AG04449 (cell line): ENCODE results near the gene WNK2.

ENCODE experiments used
- CTCF ChIA-PET: fragments of 350-600 bp; formaldehyde crosslinking; extraction: SDS; loops from one replicate; lab custom pipeline; 2021; ENCODE audit warnings: antibody characterized with exemption; lab: Yijun Ruan, JAX
- POLR2A ChIA-PET: fragments of 400-600, 350-600 bp; formaldehyde crosslinking; extraction: SDS; loops from one replicate; lab custom pipeline; 2020; ENCODE audit warnings: antibody characterized with exemption, inconsistent platforms; lab: Yijun Ruan, JAX
- DNase-seq: peaks from one replicate; pipeline ENCODE4 v3.0.0-alpha.2; 2010; ENCODE audit warnings: low read depth, low spot score
- H3K4me3 ChIP-seq: 2 replicates; pipeline ENCODE4 v1.5.1; 2011; ENCODE audit warnings: low read depth, mild to moderate bottlenecking, control low read depth, low read length
- TF ChIP-seq, protein P1 (sequence below): IDR thresholded peaks from one replicate; pipeline ENCODE4 v1.5.1; 2011; ENCODE audit warnings: mild to moderate bottlenecking, moderate library complexity, low read length, control low read depth, inconsistent platforms; ENCODE audit not compliant: insufficient read depth; ENCODE audit errors: missing control alignments

Gene WNK2

DNA sequence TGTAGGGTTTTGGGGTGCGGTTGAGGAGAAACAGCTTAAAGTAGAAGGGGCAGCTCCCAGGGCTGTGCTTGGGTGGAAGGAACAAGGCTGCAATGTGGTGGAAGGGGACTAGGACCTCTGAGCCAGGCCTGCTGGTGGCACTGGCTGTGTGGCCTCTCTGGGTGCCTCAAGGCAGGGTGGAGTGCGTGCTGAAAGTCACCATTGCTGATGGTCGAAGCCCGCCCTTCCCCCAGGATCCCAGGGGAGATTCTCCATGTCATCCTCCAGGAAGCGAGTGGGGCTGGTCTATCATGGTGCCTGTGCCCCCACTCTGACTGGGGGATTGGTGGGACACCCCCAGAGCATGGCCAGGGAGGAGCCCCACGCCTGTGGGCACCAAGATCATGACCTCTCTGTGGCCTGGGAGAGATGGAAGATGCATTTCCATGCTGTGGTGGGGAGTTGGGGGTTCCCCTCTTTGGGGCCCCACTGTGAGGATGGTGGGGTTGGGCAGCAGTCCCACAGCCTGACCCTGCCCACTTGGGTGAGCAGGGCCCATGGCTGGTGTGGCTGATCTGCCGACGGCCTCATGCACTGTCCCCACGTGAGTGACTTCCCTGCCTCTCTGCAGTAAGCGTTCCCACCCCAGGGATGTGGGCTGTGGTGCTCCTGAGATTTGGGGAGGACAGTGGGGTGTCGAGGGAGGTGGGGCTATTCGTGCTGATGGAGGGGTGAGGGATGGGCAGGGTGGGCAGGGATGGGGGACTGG is 25.8 kb downstream of the WNK2 start:
- no peak for DNase-seq
- POLR2A ChIA-PET = no interaction called here
- TF ChIP-seq, protein P1, sequence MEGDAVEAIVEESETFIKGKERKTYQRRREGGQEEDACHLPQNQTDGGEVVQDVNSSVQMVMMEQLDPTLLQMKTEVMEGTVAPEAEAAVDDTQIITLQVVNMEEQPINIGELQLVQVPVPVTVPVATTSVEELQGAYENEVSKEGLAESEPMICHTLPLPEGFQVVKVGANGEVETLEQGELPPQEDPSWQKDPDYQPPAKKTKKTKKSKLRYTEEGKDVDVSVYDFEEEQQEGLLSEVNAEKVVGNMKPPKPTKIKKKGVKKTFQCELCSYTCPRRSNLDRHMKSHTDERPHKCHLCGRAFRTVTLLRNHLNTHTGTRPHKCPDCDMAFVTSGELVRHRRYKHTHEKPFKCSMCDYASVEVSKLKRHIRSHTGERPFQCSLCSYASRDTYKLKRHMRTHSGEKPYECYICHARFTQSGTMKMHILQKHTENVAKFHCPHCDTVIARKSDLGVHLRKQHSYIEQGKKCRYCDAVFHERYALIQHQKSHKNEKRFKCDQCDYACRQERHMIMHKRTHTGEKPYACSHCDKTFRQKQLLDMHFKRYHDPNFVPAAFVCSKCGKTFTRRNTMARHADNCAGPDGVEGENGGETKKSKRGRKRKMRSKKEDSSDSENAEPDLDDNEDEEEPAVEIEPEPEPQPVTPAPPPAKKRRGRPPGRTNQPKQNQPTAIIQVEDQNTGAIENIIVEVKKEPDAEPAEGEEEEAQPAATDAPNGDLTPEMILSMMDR = no peak

DNA sequence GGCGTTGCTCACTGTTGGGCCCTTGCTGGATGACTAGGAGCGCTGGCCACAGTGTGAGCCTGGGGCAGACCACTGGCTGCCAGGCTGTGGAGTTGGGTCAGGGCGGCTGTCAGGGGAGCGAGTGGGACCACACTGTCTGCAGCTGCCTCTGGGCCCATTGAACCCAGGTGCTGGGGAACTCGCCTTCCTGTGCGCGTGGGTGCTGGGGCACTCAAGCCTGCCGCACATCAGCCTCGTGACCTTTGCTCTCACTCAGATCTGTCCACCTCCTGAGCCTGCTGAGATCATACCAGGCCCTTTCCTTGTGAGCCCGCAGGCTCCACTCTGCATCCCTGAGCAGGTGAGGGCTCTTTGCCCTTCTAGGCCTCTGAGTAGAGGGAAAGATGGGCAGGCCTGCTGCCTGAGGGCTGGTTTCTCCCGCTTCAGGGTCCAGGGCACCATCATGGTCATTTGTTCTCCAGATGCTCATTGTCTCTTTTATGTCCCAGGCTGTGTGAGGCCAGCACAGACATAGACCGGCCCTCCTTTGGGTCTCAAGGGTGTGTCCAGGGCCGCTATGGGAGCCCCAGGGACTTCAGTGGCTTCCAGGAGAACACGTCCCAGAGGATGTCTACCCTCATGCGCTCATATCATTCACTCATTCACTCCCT is 26.5 kb downstream of the WNK2 start:
- no peak for DNase-seq
- TF ChIP-seq, protein P1 = no peak
- ChIA-PET POLR2A (no interaction called here), CTCF (no interaction called here)
- no peak overlapping the region for H3K4me3 ChIP-seq

More for the DNA sequence above, 25.8 kb downstream of the WNK2 start:
- CTCF ChIA-PET = no interaction called here
- no peak overlapping the region for H3K4me3 ChIP-seq

DNA sequence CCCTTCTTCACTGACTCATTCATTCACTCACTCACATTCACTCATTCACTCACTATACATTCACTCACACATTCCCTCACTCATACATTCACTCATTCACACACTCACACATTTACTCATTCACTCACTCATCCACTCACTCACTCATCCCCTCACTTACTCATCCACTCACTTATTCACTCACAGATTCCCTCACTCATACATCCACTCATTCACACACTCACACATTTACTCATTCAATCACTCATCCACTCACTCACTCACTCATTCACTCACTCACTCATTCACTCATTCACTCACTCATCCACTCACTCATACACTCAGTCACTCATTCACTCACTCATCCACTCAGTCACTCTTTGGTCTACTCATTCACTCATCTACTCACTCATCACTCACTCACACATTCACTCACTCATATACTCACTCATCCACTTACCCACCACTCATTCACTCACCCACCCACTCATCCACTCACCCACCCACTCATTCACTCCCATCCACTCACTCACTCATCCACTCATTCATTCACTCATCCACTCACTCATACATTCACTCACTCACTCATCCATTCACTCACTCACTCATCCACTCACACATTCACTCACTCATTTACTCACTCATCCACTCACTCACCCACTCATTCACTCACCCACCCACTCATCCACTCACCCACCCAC is 27.2 kb downstream of the WNK2 start:
- H3K4me3 ChIP-seq = no peak overlapping the region
- DNase-seq = no peak
- POLR2A ChIA-PET = no interaction called here
- CTCF ChIA-PET = no interaction called here
- TF ChIP-seq, protein P1 = no peak

DNA sequence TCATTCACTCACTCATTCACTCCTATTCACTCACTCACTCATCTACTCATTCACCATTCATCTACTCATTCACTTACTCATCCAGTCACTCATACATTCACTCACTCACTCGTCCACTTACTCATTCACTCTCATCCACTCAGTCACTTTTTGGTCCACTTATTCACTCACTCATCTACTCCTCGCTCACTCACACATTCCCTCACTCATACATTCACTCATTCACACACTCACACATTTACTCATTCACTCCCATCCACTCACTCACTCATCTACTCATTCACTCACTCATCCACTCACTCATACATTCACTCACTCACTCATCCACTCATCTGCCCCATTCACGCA is 27.7 kb downstream of the WNK2 start:
- TF ChIP-seq, protein P1 = no peak
- no peak for DNase-seq
- ChIA-PET CTCF (no interaction called here), POLR2A (no interaction called here)
- H3K4me3 ChIP-seq = no peak overlapping the region

DNA sequence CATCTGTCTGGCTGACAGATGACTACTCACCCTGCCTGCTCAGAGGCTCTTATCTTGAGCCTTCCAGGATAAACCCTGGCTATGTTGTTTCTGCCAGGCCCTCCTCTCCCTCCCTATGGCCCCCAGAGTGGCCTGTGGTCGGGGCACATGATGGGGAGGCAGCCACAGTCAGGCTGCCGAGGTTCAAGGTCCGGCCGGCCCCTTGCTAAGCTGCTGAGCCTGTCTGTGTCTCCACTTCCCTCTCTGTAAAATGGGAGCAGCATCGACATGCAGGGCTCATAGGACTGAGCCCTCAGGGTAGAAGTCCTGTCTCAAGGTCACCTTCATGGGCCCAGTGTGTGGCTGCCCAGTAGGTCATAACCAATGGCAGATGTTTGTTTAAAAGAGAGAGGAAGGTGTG is 28.5 kb downstream of the WNK2 start:
- ChIA-PET CTCF (no interaction called here), POLR2A (no interaction called here)
- H3K4me3 ChIP-seq = no peak overlapping the region
- no peak for DNase-seq
- TF ChIP-seq, protein P1 = no peak

DNA sequence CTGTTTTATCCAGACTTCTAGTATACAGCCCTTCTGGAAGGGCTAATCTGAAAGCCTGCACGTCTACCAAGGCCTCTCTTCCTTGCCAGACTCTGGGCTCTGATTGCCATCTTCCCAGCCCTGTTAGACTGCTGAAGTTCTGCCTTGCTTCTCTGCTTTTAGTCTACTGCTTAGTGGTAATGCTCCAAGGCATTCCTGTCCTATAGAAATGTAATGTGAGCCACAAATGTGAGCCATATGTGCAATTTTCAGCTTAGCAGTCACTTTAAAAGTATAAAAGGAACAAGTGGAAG is 32.1 kb downstream of the WNK2 start:
- CTCF ChIA-PET = no interaction called here
- TF ChIP-seq, protein P1 = no peak
- no peak overlapping the region for H3K4me3 ChIP-seq
- DNase-seq = no peak
- POLR2A ChIA-PET = no interaction called here
